SK-N-SH treated with all-trans-retinoic acid at 6 μM for 48 hours (cell line): ENCODE measurements around the gene IL36G.

Source experiments
- ARNTL ChIP-seq: fragments of 450-650 bp; formaldehyde crosslinking; IDR thresholded peaks from 2 replicates; pipeline ENCODE4 v1.5.0; 2020; ENCODE audit warnings: low read depth, mild to moderate bottlenecking, moderate library complexity, borderline replicate concordance
- BACH2 ChIP-seq: fragments of 250-450 bp; sonication (Bioruptor Pico); IDR thresholded peaks from 2 replicates; pipeline ENCODE4 v1.9.0; 2021; ENCODE audit warnings: mild to moderate bottlenecking, borderline replicate concordance
- ESRRG ChIP-seq: fragments of 250-450 bp; sonication (Bioruptor Pico); IDR thresholded peaks from 2 replicates; pipeline ENCODE4 v1.6.1; 2021; ENCODE audit warnings: mild to moderate bottlenecking
- RARB ChIP-seq: fragments of 250-450 bp; sonication (Bioruptor Pico); IDR thresholded peaks from 2 replicates; pipeline ENCODE4 v1.8.0; 2021; ENCODE audit warnings: mild to moderate bottlenecking, moderate library complexity
- SNAI2 ChIP-seq: fragments of 250-450 bp; sonication (Bioruptor Pico); IDR thresholded peaks from 2 replicates; pipeline ENCODE4 v1.5.0; 2020; ENCODE audit warnings: mild to moderate bottlenecking, moderate library complexity
- TCF4 ChIP-seq: fragments of 250-450 bp; sonication (Bioruptor Pico); IDR thresholded peaks from 2 replicates; pipeline ENCODE4 v1.8.0; 2021; ENCODE audit warnings: mild to moderate bottlenecking, moderate library complexity, borderline replicate concordance
- ZFP30 ChIP-seq: fragments of 450-650 bp; formaldehyde crosslinking; IDR thresholded peaks from 2 replicates; pipeline ENCODE4 v1.5.0; 2022; ENCODE audit warnings: mild to moderate bottlenecking, moderate library complexity
- ZNF565 ChIP-seq: fragments of 450-650 bp; formaldehyde crosslinking; conservative IDR thresholded peaks from 2 replicates; pipeline ENCODE4 v1.5.0; 2020; ENCODE audit warnings: low read depth, mild to moderate bottlenecking, moderate library complexity
- ZNF8 ChIP-seq: fragments of 450-650 bp; formaldehyde crosslinking; IDR thresholded peaks from 2 replicates; pipeline ENCODE4 v1.5.0; 2020; ENCODE audit warnings: mild to moderate bottlenecking, moderate library complexity
- TF ChIP-seq, protein P1 (sequence below): fragments of 250-450 bp; sonication (Bioruptor Pico); IDR thresholded peaks from 2 replicates; pipeline ENCODE4 v1.8.0; 2020; ENCODE audit warnings: mild to moderate bottlenecking, moderate library complexity, borderline replicate concordance
- TF ChIP-seq, protein P2 (sequence below): fragments of 250-450 bp; sonication (Bioruptor Pico); IDR thresholded peaks from 2 replicates; pipeline ENCODE4 v1.5.1; 2020; ENCODE audit warnings: low read depth, mild to moderate bottlenecking, moderate library complexity
- TF ChIP-seq, protein P3 (sequence below): fragments of 250-450 bp; sonication (Bioruptor Pico); IDR thresholded peaks from 2 replicates; pipeline ENCODE4 v1.5.1; 2021; ENCODE audit warnings: mild to moderate bottlenecking, moderate library complexity

DNA sequence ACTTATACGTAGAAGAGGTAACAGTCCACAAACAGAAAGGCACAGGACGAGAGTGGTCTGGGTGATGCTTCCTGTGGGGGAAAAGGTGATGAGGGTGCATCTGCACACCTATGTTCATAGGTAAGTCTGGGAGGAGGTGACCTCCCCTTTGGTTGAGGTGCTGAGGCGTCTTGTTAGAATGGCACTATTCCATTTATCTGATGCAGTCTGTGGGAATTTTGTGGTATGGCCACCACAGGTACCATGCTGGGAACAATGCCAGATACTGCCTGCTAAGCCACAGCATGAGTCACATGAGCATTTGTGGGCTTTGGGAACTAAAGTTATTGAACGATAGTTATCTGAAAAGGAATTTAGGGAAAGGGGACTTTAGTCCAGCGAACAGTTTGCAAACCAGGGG, 38.9 kb upstream of the IL36G start:
- TF ChIP-seq, protein P1, sequence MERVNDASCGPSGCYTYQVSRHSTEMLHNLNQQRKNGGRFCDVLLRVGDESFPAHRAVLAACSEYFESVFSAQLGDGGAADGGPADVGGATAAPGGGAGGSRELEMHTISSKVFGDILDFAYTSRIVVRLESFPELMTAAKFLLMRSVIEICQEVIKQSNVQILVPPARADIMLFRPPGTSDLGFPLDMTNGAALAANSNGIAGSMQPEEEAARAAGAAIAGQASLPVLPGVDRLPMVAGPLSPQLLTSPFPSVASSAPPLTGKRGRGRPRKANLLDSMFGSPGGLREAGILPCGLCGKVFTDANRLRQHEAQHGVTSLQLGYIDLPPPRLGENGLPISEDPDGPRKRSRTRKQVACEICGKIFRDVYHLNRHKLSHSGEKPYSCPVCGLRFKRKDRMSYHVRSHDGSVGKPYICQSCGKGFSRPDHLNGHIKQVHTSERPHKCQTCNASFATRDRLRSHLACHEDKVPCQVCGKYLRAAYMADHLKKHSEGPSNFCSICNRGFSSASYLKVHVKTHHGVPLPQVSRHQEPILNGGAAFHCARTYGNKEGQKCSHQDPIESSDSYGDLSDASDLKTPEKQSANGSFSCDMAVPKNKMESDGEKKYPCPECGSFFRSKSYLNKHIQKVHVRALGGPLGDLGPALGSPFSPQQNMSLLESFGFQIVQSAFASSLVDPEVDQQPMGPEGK (CRISPR knock-in tag): no peak
- TF ChIP-seq, protein P2, sequence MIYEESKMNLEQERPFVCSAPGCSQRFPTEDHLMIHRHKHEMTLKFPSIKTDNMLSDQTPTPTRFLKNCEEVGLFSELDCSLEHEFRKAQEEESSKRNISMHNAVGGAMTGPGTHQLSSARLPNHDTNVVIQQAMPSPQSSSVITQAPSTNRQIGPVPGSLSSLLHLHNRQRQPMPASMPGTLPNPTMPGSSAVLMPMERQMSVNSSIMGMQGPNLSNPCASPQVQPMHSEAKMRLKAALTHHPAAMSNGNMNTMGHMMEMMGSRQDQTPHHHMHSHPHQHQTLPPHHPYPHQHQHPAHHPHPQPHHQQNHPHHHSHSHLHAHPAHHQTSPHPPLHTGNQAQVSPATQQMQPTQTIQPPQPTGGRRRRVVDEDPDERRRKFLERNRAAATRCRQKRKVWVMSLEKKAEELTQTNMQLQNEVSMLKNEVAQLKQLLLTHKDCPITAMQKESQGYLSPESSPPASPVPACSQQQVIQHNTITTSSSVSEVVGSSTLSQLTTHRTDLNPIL (CRISPR knock-in tag): no peak
- no peak for TF ChIP-seq TCF4
- no peak for TF ChIP-seq RARB (CRISPR knock-in tag)
- TF ChIP-seq ZFP30 (CRISPR knock-in tag): no peak
- no peak for TF ChIP-seq ESRRG (CRISPR knock-in tag)
- TF ChIP-seq ZNF8 (CRISPR knock-in tag): no peak
- TF ChIP-seq SNAI2: no peak
- TF ChIP-seq ZNF565 (CRISPR knock-in tag): no peak
- TF ChIP-seq, protein P3, sequence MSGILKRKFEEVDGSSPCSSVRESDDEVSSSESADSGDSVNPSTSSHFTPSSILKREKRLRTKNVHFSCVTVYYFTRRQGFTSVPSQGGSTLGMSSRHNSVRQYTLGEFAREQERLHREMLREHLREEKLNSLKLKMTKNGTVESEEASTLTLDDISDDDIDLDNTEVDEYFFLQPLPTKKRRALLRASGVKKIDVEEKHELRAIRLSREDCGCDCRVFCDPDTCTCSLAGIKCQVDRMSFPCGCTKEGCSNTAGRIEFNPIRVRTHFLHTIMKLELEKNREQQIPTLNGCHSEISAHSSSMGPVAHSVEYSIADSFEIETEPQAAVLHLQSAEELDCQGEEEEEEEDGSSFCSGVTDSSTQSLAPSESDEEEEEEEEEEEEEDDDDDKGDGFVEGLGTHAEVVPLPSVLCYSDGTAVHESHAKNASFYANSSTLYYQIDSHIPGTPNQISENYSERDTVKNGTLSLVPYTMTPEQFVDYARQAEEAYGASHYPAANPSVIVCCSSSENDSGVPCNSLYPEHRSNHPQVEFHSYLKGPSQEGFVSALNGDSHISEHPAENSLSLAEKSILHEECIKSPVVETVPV: no peak
- TF ChIP-seq ARNTL: no peak
- TF ChIP-seq BACH2 (CRISPR knock-in tag): no peak
